K562 (cell line): ENCODE data around the gene FASTKD3. TPM values are rescaled to one million over a fixed set of nuclear protein-coding genes. Genes with fewer than 3 reads are reported as not detected.

Experiments
- ATAC-seq: fragments of 200-7000 bp; cut with Tn5 transposase; 3 replicates; pipeline ENCODE4 v1.9.1; 2020; ENCODE audit warnings: moderate library complexity
- BruUV-seq: library from RNA; stranded (reverse); fragments of 400-500 nt; replicated peaks from 2 replicates; lab custom pipeline; 2021; lab: Mats Ljungman, UMichigan
- CTCF ChIA-PET: fragments of 300-600 bp; formaldehyde crosslinking; extraction: SDS; loops from one replicate; lab custom pipeline; 2021; ENCODE audit warnings: low intra/inter-chr PET ratio; lab: Yijun Ruan, JAX
- POLR2A ChIA-PET: fragments of 300-600, 350-650 bp; sonication (Branson Sonifier 250); formaldehyde crosslinking; extraction: SDS; loops from one replicate; lab custom pipeline; 2021; ENCODE audit warnings: antibody characterized with exemption, inconsistent platforms; lab: Yijun Ruan, JAX
- DNase-seq, 4 experiments: peaks; one replicate each; pipeline versions ENCODE4 v3.0.0 to v3.0.0-alpha.2; 2011 to 2018; ENCODE audit warnings: low spot score in 3 of 4, mixed read lengths in 3 of 4; ENCODE audit errors: extremely low read depth in 1 of 4
- FAIRE-seq: peaks from 2 replicates; lab custom pipeline; 2011; peaks lifted over from hg19 to GRCh38; lab: Jason Lieb, UNC
- H2AFZ ChIP-seq: 2 replicates; pipeline ENCODE4 v1.6.0; 2011; ENCODE audit warnings: low read depth, low read length, control low read depth, inconsistent platforms
- H3K27ac ChIP-seq: fragments of 200-600 bp; 3 replicates; pipeline ENCODE4 v1.8.0; 2011; ENCODE audit warnings: low read depth, mild to moderate bottlenecking, control low read depth, inconsistent platforms, low read length, moderate library complexity, mixed read lengths; ENCODE audit errors: extremely low read depth
- H3K27me3 ChIP-seq, 2 experiments: fragments of 300-600 bp in 1 of 2; 2 replicates in 1 of 2; 3 replicates in 1 of 2; pipeline versions ENCODE4 v1.6.0 to v1.8.0; 2011; ENCODE audit warnings: inconsistent platforms in 2 of 2, low read length in 2 of 2, mild to moderate bottlenecking in 1 of 2, mixed read lengths in 1 of 2, moderate library complexity in 1 of 2; ENCODE audit not compliant: control insufficient read depth in 2 of 2, insufficient read depth in 2 of 2
- H3K36me3 ChIP-seq: fragments of 300-600 bp; 3 replicates; pipeline ENCODE4 v1.8.0; 2011; ENCODE audit warnings: mild to moderate bottlenecking, low read length, inconsistent platforms; ENCODE audit not compliant: control insufficient read depth, insufficient read depth
- H3K4me1 ChIP-seq, 2 experiments: fragments of 200-600 bp in 1 of 2; replicated peaks in 1 of 2; 2 replicates in 1 of 2; 3 replicates in 1 of 2; pipeline versions ENCODE4 v1.5.1 to v1.8.0; 2011; ENCODE audit warnings: inconsistent platforms in 2 of 2, low read length in 2 of 2, mild to moderate bottlenecking in 1 of 2, mixed read lengths in 1 of 2, moderate library complexity in 1 of 2; ENCODE audit not compliant: control insufficient read depth in 2 of 2, insufficient read depth in 2 of 2
- H3K4me2 ChIP-seq: 2 replicates; pipeline ENCODE4 v1.6.1; 2011; ENCODE audit warnings: low read length, control low read depth, inconsistent platforms, mixed read lengths; ENCODE audit not compliant: insufficient read depth
- H3K4me3 ChIP-seq: fragments of 200-600 bp; sonication (generic), shearing (Covaris generic); 2 replicates; pipeline ENCODE4 v1.5.1; 2016; ENCODE audit warnings: control low read depth, inconsistent platforms
- H3K79me2 ChIP-seq: fragments of 200-600 bp; 3 replicates; pipeline ENCODE4 v1.8.0; 2011; ENCODE audit warnings: low read length, inconsistent platforms; ENCODE audit not compliant: control insufficient read depth, insufficient read depth
- H3K9ac ChIP-seq, 2 experiments: 2 replicates each; pipeline versions ENCODE4 v1.6.0 to v1.6.1; 2011; ENCODE audit warnings: low read depth in 2 of 2, low read length in 2 of 2, control low read depth in 1 of 2, inconsistent platforms in 1 of 2, mild to moderate bottlenecking in 1 of 2, mixed read lengths in 1 of 2; ENCODE audit not compliant: insufficient read depth in 1 of 2
- H3K9me1 ChIP-seq: one replicate; pipeline ENCODE4 v1.6.0; 2011; ENCODE audit warnings: inconsistent platforms, mild to moderate bottlenecking, low read length, moderate library complexity; ENCODE audit not compliant: control insufficient read depth, insufficient read depth
- H3K9me3 ChIP-seq: replicated peaks from 2 replicates; pipeline ENCODE4 v1.5.1; 2011; ENCODE audit warnings: low read depth, low read length, inconsistent platforms; ENCODE audit not compliant: control insufficient read depth, insufficient read depth
- H4K20me1 ChIP-seq: replicated peaks from 2 replicates; pipeline ENCODE4 v1.6.1; 2011; ENCODE audit warnings: low read length, inconsistent platforms, mixed read lengths; ENCODE audit not compliant: control insufficient read depth, insufficient read depth
- FIP1L1 ChIP-seq: fragments of 200-400 bp; formaldehyde crosslinking; IDR thresholded peaks from 2 replicates; pipeline ENCODE4 v1.6.1; 2018; ENCODE audit warnings: mild to moderate bottlenecking, low read depth, low read length; ENCODE audit not compliant: poor library complexity, severe bottlenecking
- HCFC1 ChIP-seq: IDR thresholded peaks from 2 replicates; pipeline ENCODE4 v1.6.1; 2012; ENCODE audit warnings: low read depth, low read length, improper control_type of control experiment
- HDAC2 ChIP-seq: fragments of 450-650 bp; IDR thresholded peaks from 2 replicates; pipeline ENCODE4 v1.6.1; 2016; ENCODE audit warnings: mild to moderate bottlenecking
- PTTG1 ChIP-seq: fragments of 450-650 bp; IDR thresholded peaks from 2 replicates; pipeline ENCODE4 v1.6.1; 2016; ENCODE audit warnings: low read depth, mild to moderate bottlenecking, missing genetic modification characterization, missing compliant biosample characterization
- SPI1 ChIP-seq: IDR thresholded peaks from 2 replicates; pipeline ENCODE4 v1.6.1; 2011; ENCODE audit warnings: low read depth, low read length, control low read depth, borderline replicate concordance
- TBP ChIP-seq: optimal IDR thresholded peaks from 2 replicates; pipeline ENCODE3; 2011; ENCODE audit warnings: low read depth, low read length, improper control_type of control experiment
- ZBTB1 ChIP-seq: sonication (generic); formaldehyde crosslinking; IDR thresholded peaks from 2 replicates; pipeline ENCODE4 v1.8.1; 2023; ENCODE audit warnings: missing genetic modification reagents, low read depth, mild to moderate bottlenecking, borderline replicate concordance
- WGBS: fragments of 100-300 bp; shearing (Covaris generic); methylation state at CpG from one replicate; pipeline ENCODE4 v1.1.6; 2016; ENCODE audit warnings: low coverage, mixed read lengths; ENCODE audit not compliant: insufficient coverage; ENCODE audit errors: missing lambda C conversion rate; 5-methylcytosine and 5-hydroxymethylcytosine counted together
- in situ Hi-C: fragments of 300-500 bp; cut with MboI; formaldehyde crosslinking; loops from 4 replicates; pipeline ENCODE4 v1.15.0; 2018; ENCODE audit warnings: inconsistent platforms, mixed read lengths
- intact Hi-C: fragments of 100-400 bp; cut with micrococcal nuclease; formaldehyde crosslinking; loops from 2 replicates; pipeline ENCODE4 v1.14.2; 2022
- polyA plus RNA-seq, 8 experiments: library from polyadenylated mRNA; depleted of rRNA in 4 of 8; stranded (reverse) in 5 of 8; unstranded in 3 of 8; fragments of >200 nt; fragmentation: Nextera tagmentation in 2 of 8; fragmentation: Illumina TruSeq in 1 of 8; extraction: Ambion mirVana in 2 of 8; extraction: Trizol in 1 of 8; gene quantifications; 2 replicates each; pipeline versions ENCODE4 v1.2.1 to v1.2.3, GENCODE V29; 2011 to 2014; ENCODE audit warnings: inconsistent platforms in 1 of 8, missing spikeins in 1 of 8
- total RNA-seq, 7 experiments: library from RNA; depleted of rRNA in 6 of 7; stranded (reverse); fragments of >200 nt in 6 of 7; fragmentation: Illumina TruSeq in 2 of 7; extraction: Trizol in 2 of 7; gene quantifications; 2 replicates each; pipeline versions ENCODE4 v1.2.1 to v1.2.3, GENCODE V29; 2011 to 2021; ENCODE audit warnings: low replicate concordance in 1 of 7
- TF ChIP-seq, protein P1 (sequence below): fragments of 450-650 bp; IDR thresholded peaks from 2 replicates; pipeline ENCODE4 v1.6.1; 2016; ENCODE audit warnings: missing biosample characterization, missing genetic modification characterization
- TF ChIP-seq, protein P2 (sequence below), 2 experiments: fragments of 450-650 bp; formaldehyde crosslinking in 1 of 2; IDR thresholded peaks; 2 replicates each; pipeline versions ENCODE4 v1.4.0 to v1.6.1; 2014 to 2020; ENCODE audit warnings: mild to moderate bottlenecking in 2 of 2, borderline replicate concordance in 1 of 2, low read depth in 1 of 2
- TF ChIP-seq, protein P3 (sequence below): sonication (generic); formaldehyde crosslinking; IDR thresholded peaks from 2 replicates; pipeline ENCODE4 v1.8.1; 2023; ENCODE audit warnings: mild to moderate bottlenecking, missing genetic modification reagents
- TF ChIP-seq, protein P4 (sequence below): sonication (generic); formaldehyde crosslinking; IDR thresholded peaks from 2 replicates; pipeline ENCODE4 v1.9.0; 2022; ENCODE audit warnings: mild to moderate bottlenecking, missing genetic modification reagents

FASTKD3 gene
- total and polyA plus RNA-seq, 9 of the 15 experiments (the other 6 are each of a cell fraction or from before 2014, with no cell fraction given), result 17.1 to 149 (median 47.5) TPM

DNA sequence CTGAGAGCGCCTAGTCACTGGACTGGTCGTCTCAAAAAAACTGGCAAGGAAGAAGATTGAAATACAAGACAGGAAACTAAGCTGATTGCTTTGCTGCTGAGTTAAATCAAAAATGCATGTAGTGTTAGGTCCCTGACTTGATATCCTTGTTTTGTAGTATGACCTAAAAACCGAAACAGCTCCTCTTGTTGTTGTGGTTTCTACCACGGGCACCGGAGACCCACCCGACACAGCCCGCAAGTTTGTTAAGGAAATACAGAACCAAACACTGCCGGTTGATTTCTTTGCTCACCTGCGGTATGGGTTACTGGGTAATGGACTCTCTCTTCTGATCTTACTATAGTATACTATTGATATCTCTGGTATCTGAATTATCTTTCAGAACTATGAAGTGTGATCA, 4.4 kb upstream of the FASTKD3 start:
- CTCF ChIA-PET, result no interaction called here
- WGBS, result 94% methylated on average over 9 of the region's 9 CpGs
- H3K4me1 ChIP-seq, result peaks cover 4 to 6% of the 10 kb centered on the region in 2 experiments; a peak in 3 of 5 replicates
- DNase-seq (no peak), ATAC-seq (no peak), FAIRE-seq (no peak)
- H4K20me1 ChIP-seq, result peaks cover 16% of the 10 kb centered on the region
- no peak overlapping the region for H2AFZ ChIP-seq
- peaks cover 87% of the 10 kb centered on the region for H3K79me2 ChIP-seq
- intact Hi-C loops, result no loop called here
- no peak overlapping the region for H3K4me3 ChIP-seq
- H3K27me3 ChIP-seq, result no peaks in the 10 kb centered on the region
- H3K4me2 ChIP-seq, result no peak overlapping the region
- in situ Hi-C loops, result no loop called here
- POLR2A ChIA-PET, result interaction anchor here (0.9 kb wide), 1 partner anchor 13 kb away, joined by 4 read pairs; no protein-coding TSS in a partner anchor
- H3K9ac ChIP-seq, result no peak overlapping the region
- H3K36me3 ChIP-seq, result peaks cover 80% of the 10 kb centered on the region
- BruUV-seq, result no TSS peak
- peaks cover 3% of the 10 kb centered on the region for H3K9me1 ChIP-seq
- H3K9me3 ChIP-seq, result no peaks in the 10 kb centered on the region
- H3K27ac ChIP-seq, result no peak overlapping the region
- TF ChIP-seq ZBTB1, result no peak
- TF ChIP-seq TBP, result no peak
- no peak for TF ChIP-seq HCFC1
- TF ChIP-seq, protein P1, sequence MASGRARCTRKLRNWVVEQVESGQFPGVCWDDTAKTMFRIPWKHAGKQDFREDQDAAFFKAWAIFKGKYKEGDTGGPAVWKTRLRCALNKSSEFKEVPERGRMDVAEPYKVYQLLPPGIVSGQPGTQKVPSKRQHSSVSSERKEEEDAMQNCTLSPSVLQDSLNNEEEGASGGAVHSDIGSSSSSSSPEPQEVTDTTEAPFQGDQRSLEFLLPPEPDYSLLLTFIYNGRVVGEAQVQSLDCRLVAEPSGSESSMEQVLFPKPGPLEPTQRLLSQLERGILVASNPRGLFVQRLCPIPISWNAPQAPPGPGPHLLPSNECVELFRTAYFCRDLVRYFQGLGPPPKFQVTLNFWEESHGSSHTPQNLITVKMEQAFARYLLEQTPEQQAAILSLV (tag), result no peak
- TF ChIP-seq, protein P2, sequence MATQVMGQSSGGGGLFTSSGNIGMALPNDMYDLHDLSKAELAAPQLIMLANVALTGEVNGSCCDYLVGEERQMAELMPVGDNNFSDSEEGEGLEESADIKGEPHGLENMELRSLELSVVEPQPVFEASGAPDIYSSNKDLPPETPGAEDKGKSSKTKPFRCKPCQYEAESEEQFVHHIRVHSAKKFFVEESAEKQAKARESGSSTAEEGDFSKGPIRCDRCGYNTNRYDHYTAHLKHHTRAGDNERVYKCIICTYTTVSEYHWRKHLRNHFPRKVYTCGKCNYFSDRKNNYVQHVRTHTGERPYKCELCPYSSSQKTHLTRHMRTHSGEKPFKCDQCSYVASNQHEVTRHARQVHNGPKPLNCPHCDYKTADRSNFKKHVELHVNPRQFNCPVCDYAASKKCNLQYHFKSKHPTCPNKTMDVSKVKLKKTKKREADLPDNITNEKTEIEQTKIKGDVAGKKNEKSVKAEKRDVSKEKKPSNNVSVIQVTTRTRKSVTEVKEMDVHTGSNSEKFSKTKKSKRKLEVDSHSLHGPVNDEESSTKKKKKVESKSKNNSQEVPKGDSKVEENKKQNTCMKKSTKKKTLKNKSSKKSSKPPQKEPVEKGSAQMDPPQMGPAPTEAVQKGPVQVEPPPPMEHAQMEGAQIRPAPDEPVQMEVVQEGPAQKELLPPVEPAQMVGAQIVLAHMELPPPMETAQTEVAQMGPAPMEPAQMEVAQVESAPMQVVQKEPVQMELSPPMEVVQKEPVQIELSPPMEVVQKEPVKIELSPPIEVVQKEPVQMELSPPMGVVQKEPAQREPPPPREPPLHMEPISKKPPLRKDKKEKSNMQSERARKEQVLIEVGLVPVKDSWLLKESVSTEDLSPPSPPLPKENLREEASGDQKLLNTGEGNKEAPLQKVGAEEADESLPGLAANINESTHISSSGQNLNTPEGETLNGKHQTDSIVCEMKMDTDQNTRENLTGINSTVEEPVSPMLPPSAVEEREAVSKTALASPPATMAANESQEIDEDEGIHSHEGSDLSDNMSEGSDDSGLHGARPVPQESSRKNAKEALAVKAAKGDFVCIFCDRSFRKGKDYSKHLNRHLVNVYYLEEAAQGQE (IDR thresholded peaks at IDR 0.05; ENCODE audit: borderline replicate concordance), result no peak
- TF ChIP-seq, protein P2 (CRISPR knock-in tag; IDR thresholded peaks at IDR 0.05; ENCODE audit: low read depth), result no peak
- TF ChIP-seq SPI1, result no peak
- TF ChIP-seq, protein P3, sequence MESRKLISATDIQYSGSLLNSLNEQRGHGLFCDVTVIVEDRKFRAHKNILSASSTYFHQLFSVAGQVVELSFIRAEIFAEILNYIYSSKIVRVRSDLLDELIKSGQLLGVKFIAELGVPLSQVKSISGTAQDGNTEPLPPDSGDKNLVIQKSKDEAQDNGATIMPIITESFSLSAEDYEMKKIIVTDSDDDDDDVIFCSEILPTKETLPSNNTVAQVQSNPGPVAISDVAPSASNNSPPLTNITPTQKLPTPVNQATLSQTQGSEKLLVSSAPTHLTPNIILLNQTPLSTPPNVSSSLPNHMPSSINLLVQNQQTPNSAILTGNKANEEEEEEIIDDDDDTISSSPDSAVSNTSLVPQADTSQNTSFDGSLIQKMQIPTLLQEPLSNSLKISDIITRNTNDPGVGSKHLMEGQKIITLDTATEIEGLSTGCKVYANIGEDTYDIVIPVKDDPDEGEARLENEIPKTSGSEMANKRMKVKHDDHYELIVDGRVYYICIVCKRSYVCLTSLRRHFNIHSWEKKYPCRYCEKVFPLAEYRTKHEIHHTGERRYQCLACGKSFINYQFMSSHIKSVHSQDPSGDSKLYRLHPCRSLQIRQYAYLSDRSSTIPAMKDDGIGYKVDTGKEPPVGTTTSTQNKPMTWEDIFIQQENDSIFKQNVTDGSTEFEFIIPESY (CRISPR knock-in tag), result no peak
- TF ChIP-seq FIP1L1, result no peak
- TF ChIP-seq, protein P4, sequence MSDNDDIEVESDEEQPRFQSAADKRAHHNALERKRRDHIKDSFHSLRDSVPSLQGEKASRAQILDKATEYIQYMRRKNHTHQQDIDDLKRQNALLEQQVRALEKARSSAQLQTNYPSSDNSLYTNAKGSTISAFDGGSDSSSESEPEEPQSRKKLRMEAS, result no peak
- TF ChIP-seq PTTG1 (tag), result no peak
- no peak for TF ChIP-seq HDAC2
